ENCODE data around the gene RBM19.

- TF ChIP-seq, protein P1, sequence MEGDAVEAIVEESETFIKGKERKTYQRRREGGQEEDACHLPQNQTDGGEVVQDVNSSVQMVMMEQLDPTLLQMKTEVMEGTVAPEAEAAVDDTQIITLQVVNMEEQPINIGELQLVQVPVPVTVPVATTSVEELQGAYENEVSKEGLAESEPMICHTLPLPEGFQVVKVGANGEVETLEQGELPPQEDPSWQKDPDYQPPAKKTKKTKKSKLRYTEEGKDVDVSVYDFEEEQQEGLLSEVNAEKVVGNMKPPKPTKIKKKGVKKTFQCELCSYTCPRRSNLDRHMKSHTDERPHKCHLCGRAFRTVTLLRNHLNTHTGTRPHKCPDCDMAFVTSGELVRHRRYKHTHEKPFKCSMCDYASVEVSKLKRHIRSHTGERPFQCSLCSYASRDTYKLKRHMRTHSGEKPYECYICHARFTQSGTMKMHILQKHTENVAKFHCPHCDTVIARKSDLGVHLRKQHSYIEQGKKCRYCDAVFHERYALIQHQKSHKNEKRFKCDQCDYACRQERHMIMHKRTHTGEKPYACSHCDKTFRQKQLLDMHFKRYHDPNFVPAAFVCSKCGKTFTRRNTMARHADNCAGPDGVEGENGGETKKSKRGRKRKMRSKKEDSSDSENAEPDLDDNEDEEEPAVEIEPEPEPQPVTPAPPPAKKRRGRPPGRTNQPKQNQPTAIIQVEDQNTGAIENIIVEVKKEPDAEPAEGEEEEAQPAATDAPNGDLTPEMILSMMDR (conservative IDR thresholded peaks at IDR 0.05; ENCODE audit: low read depth, low read length) = peak; percentile 20; the same call in 1 of the 2 replicates
- TF ChIP-seq SMC3 (IDR thresholded peaks at IDR 0.05; ENCODE audit: low read depth, low read length) (0 out of 2 replicates have a peak, but pooled peaks have one; percentile 16), POLR2A (IDR thresholded peaks at IDR 0.05; ENCODE audit: low read depth, low read length) (no peak), ELK1 (IDR thresholded peaks at IDR 0.05; ENCODE audit: borderline replicate concordance, low read depth, low read length) (no peak), MAFK (IDR thresholded peaks at IDR 0.05; ENCODE audit: low read depth, low read length) (no peak), RFX5 (IDR thresholded peaks at IDR 0.05; ENCODE audit: low read depth, low read length) (no peak), RAD21 (IDR thresholded peaks at IDR 0.05; ENCODE audit: low read length) (no peak; the same call in 1 of the 2 replicates), FOS (IDR thresholded peaks at IDR 0.05; ENCODE audit: low read depth, low read length) (no peak)
These were observed 128.4 kb downstream of the RBM19 start for GRCh38 chr12:113837528-113838296.
